GM21825 (cell line): ENCODE results near the gene USF2.
"Not testable (repeated sequence)": the region's sequence is repeated elsewhere in the genome, so short reads cannot be mapped to it uniquely, and the experiment has no call there.

Experiments
- ATAC-seq: cut with Tn5 transposase; IDR thresholded peaks from one replicate; pipeline ENCODE4 v1.9.1; 2021; ENCODE audit warnings: mild to moderate bottlenecking, moderate library complexity; ENCODE audit not compliant: unreplicated experiment

Gene USF2, protein sequence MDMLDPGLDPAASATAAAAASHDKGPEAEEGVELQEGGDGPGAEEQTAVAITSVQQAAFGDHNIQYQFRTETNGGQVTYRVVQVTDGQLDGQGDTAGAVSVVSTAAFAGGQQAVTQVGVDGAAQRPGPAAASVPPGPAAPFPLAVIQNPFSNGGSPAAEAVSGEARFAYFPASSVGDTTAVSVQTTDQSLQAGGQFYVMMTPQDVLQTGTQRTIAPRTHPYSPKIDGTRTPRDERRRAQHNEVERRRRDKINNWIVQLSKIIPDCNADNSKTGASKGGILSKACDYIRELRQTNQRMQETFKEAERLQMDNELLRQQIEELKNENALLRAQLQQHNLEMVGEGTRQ

DNA sequence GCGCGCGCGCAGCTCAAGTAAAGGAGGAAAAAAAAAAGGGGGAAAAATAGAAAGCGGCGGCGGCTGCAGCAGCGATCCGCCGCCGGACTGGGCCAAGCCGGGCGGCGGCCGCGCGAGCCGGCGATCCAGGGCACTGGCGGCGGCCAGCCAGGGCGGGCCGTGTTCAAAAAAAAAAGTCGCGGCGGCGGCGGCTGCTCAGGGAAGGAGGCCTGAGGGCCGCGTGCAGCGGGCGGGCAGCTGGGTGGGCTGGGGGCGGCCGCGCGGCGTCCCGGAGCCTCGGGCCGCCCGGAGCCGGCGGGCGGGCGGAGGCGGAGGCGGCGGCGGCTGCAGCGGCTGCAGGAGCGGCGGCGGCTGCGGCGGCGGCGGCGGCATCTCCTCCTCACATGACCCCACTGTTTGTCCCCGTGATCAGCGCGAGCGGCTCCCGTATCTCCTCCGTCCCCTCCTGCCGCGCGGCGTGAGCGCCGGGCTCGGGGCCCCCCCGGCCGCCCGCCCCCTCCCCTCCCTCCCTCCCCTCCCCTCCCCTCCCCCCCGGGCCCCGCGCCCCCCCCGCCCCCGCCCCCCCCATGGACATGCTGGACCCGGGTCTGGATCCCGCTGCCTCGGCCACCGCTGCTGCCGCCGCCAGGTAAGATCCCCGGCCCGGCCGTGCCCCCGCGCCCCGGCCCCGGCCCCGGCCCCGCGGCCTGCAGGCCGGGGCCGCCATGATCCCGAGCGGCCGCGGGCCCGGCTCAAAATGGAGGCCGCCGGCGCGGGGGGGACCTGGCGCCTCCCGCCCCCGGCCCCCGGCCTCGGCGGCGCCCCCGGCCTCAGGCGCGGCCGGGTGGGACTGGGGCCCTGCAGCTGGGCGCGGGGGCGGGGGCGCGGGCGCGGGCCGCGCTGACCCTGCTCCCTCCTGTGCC lies at the start of gene USF2:
USF2 (plus strand) TSS at position 427 of the 902 bp plus-strand sequence; CDS start at position 567, 140 bp downstream.
- peak; percentile 16 for ATAC-seq

DNA sequence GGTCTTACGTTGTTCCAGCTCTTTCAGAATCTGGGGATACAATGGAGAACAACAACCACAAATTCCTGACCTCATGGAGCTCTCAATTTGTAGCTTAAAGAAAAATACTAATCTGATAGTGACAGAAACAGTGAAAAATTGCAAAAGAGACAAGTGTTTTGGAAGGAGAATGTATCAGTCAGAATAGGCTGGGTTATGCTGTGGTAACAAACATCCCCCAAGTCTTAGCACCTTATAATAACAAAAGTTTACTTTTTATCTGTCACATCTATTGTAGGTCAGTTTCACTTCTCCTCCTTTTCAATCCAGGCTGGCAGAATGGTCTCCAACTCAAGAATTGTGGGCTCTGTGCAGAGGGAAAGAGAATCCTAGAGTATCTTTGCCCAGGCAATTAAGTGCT lies 49.8 kb upstream of the USF2 start:
- ATAC-seq: no peak

DNA sequence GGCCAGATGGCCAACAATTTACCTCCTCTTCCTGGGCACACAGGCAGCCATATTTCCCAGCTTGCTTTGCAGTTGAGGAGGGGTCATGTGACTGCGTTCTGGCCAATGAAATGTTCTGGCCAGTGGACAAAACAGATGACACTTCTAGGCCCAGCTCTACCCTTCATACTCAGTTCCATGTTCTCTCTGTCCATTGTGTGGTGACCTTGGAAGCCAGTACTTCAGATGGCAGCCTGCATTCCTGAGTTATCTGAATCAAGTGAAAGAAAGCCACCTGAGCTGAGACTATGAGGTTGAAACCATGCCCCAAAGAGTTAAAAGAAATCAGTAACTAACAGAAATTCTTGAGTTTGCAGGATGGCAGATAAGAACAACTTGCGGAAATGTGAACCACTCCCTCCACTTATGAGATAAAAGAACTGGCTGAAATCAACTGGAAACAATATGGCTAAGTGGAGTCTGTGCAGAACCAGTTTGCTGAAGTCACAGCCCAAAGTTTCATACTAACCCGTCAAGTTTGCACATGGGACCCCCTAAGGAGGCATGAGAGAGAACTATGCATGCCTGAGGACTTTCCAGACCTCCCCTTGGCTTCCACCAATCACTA lies 48.3 kb upstream of the USF2 start:
- no peak for ATAC-seq

DNA sequence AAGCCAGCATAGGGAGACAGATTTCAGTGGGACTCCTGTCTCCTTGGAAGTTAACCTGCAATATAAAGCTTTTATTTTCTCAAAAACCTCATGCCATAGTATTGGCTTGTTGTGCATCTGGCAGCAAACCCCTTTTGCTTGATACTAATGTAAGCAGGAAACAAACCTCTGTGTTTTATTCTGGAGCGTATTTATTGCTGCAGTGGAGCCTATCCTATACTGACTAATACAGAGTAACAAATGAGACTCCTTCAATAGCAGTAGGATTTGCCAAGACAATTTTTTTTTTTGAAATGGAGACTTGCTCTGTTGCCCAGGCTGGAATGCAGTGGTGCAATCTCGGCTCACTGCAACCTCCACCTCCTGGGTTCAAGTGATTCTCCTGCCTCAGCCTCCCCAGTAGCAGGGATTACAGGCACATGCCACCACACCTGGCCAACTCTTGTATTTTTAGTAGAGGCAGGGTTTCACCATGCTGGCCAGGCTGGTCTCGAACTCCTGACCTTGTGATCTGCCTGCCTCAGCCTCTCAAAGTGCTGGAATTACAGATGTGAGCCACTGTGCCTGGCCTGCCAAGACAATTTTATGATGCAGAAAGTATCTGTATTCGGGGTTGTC lies 47.7 kb upstream of the USF2 start:
- not testable (repeated sequence) for ATAC-seq

GRCh38 chr19:35222373-35223015 lies 46.3 kb upstream of the USF2 start:
- ATAC-seq: no peak

GRCh38 chr19:35223084-35223790 lies 45.5 kb upstream of the USF2 start:
- no peak for ATAC-seq

- ATAC-seq: no peak
These were observed 44.8 kb upstream of the USF2 start for GRCh38 chr19:35223862-35224505.

- no peak for ATAC-seq
These were observed 43.8 kb upstream of the USF2 start for GRCh38 chr19:35224681-35225571.

DNA sequence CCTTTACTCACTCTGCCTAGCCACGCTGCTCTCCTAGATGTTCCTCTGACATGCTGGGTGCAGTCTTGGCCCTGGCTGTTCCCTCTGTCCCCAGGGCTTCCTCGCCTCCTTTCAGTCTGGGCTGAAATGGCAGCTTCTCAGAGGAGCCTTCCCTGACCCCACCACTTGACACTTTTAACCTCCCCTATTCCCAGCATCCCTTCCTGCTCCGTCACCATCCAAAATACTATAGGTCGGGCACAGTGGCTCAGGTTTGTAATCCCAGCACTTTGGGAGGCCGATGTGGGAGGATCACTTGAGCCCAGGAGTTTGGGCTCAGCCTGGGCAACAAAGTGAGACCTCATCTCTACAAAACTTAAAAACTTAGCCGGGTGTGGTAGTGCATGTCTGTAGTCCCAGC lies 42.8 kb upstream of the USF2 start:
- ATAC-seq: no peak

DNA sequence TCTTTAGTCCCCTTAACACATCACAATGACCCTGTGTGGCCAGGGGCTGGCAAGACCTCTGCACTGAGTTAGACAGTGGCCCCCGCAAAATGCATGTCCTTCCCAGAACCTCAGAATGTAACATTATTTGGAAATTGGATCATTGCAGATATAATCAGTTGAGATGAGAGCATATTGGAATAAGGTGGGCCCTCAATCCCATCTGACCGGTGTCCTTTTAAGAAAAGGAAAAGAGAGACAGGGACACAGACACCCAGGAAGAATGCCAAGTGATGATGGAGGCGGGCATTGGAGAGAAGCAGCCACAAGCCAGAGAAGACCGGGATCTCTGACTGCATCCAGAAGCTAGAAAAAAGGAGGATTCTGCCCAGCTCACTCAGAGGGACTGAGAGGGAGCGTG lies 42.0 kb upstream of the USF2 start:
- ATAC-seq: no peak

GRCh38 chr19:35228177-35228930 lies 40.4 kb upstream of the USF2 start, which contains the start of gene FAM187B:
TSS of gene FAM187B (minus strand) at chr19:35228739. CDS start at chr19:35228680, 59 bp downstream.
- no peak for ATAC-seq

DNA sequence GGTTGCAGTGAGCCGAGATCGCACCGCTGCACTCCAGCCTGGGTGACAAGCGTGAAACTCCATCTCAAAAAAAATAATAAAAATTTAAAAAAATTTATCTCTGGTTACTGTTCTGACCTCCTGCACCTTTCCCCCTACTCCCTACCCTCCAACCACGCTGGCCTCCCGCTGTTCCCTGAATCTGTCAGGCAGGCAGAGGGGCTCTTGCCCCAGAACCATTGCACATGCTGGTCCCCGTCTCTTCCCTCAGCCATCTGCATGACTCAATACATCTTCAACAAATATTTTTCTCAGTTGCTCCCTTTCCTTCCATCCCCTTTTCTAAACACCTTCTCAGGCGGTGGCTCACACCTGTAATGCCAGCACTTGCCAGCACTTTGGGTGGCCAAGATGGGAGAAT lies 39.2 kb upstream of the USF2 start:
- no peak for ATAC-seq

GRCh38 chr19:35231956-35232645 lies 36.7 kb upstream of the USF2 start:
- no peak for ATAC-seq

DNA sequence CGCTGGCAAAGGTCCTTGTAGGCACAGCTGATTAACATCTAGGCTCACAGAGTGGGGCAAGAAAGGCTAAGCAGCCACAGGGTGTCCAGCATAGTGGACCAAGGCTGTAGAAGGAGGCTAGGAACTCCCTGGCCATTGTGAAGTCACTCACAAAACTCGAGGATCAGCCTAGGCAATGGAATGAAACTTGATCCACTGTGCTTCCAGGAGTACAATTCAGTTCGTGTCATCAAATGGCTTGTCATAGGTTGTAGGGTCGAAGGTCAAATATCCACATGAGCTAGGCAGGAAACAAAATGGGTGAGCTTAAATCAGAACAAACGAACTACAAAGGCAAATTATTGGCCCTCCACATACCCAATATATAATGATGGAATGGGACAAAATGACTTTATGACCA lies 35.9 kb upstream of the USF2 start:
- ATAC-seq: no peak

DNA sequence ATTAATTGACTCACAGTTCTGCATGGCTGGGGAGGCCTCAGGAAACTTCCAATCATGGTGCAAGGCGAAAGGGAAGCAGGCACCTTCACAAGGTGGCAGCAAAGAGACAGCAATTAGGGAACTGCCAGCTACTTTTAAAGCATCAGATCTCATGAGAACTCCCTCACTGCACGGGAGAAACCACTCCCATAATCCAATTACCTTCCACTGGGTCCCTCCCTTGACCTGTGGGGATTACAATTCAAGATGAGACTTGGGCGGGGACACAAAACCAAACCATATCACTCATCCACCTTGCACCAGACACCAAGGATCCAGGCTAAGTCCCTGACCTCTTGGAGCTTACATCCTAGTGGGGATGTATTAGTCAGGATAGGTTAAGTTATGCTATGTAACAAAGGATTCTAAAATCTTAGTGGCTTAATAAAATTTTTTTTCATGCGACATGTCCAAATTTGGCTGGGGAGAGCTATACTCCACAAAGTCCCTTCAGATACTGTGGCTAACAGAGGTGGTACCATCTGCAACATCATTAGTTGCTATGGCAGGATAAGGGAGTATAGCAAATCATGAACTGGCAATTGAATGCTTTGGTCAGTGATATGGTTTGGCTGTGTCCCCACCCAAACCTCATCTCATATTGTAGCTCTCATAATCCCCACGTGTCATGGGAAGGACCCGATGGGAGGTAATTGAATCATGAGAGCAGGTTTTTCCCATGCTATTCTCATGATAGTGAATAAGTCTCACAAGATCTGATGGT lies 31.9 kb upstream of the USF2 start:
- ATAC-seq: no peak

DNA sequence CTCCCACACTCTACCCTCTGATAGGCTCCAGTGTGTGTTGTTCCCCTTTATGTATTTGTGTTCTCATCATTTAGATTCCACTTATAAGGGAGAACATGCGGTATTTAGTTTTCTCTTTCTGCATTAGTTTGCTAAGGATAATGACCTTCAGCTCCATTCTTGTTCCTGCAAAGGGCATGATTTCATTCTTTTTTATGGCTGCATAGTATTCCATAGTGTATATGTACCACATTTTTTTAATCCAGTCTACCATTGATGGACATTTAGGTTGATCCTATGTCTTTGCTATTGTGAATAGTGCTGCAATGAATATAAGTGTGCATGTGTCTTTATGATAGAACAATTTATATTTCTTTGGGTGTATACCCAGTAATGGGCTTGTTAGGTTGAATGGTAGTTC lies 29.2 kb upstream of the USF2 start:
- not testable (repeated sequence) for ATAC-seq
